K562 (cell line): ENCODE data around the gene LTBP1. TPM values are rescaled to one million over a fixed set of nuclear protein-coding genes. Genes with fewer than 3 reads are reported as not detected.

Source experiments
- E2F6 ChIP-seq, 2 experiments: IDR thresholded peaks; 2 replicates each; pipeline ENCODE4 v1.6.1; 2011; ENCODE audit warnings: borderline replicate concordance in 1 of 2, control low read depth in 1 of 2, low read depth in 1 of 2, low read length in 1 of 2, mild to moderate bottlenecking in 1 of 2, mixed read lengths in 1 of 2, moderate library complexity in 1 of 2; ENCODE audit not compliant: insufficient read depth in 1 of 2, insufficient read length in 1 of 2, poor library complexity in 1 of 2, severe bottlenecking in 1 of 2; ENCODE audit errors: extremely low read depth in 1 of 2
- GABPB2 ChIP-seq: fragments of 250-450 bp; sonication (Bioruptor Pico); conservative IDR thresholded peaks from 2 replicates; pipeline ENCODE4 v1.5.1; 2021; ENCODE audit warnings: mild to moderate bottlenecking
- HES1 ChIP-seq: fragments of 450-650 bp; IDR thresholded peaks from 2 replicates; pipeline ENCODE4 v1.6.1; 2016; ENCODE audit warnings: low read depth, mild to moderate bottlenecking, moderate library complexity
- LARP7 ChIP-seq: fragments of 450-650 bp; IDR thresholded peaks from 2 replicates; pipeline ENCODE4 v1.6.1; 2016
- ZNF165 ChIP-seq: fragments of 250-450 bp; sonication (Bioruptor Pico); IDR thresholded peaks from 2 replicates; pipeline ENCODE4 v1.4.0; 2020; ENCODE audit warnings: borderline replicate concordance
- ZSCAN32 ChIP-seq: fragments of 450-650 bp; formaldehyde crosslinking; IDR thresholded peaks from 2 replicates; pipeline ENCODE4 v1.4.0; 2020; ENCODE audit warnings: mild to moderate bottlenecking, moderate library complexity
- polyA plus RNA-seq, 8 experiments: library from polyadenylated mRNA; depleted of rRNA in 4 of 8; stranded (reverse) in 5 of 8; unstranded in 3 of 8; fragments of >200 nt; fragmentation: Nextera tagmentation in 2 of 8; fragmentation: Illumina TruSeq in 1 of 8; extraction: Ambion mirVana in 2 of 8; extraction: Trizol in 1 of 8; gene quantifications; 2 replicates each; pipeline versions ENCODE4 v1.2.1 to v1.2.3, GENCODE V29; 2011 to 2014; ENCODE audit warnings: inconsistent platforms in 1 of 8, missing spikeins in 1 of 8
- total RNA-seq, 7 experiments: library from RNA; depleted of rRNA in 6 of 7; stranded (reverse); fragments of >200 nt in 6 of 7; fragmentation: Illumina TruSeq in 2 of 7; extraction: Trizol in 2 of 7; gene quantifications; 2 replicates each; pipeline versions ENCODE4 v1.2.1 to v1.2.3, GENCODE V29; 2011 to 2021; ENCODE audit warnings: low replicate concordance in 1 of 7
- TF ChIP-seq, protein P1 (sequence below): sonication (generic); formaldehyde crosslinking; IDR thresholded peaks from 2 replicates; pipeline ENCODE4 v1.8.0; 2023; ENCODE audit warnings: missing genetic modification reagents, mild to moderate bottlenecking, borderline replicate concordance

The LTBP1 gene
- total and polyA plus RNA-seq, 9 of the 15 experiments (the other 6 are each of a cell fraction or from before 2014, with no cell fraction given), result 3.6 to 16.4 (median 8.5) TPM

GRCh38 chr2:33177627-33178026 lies 230.9 kb downstream of the LTBP1 start (continued):
- TF ChIP-seq, protein P1, sequence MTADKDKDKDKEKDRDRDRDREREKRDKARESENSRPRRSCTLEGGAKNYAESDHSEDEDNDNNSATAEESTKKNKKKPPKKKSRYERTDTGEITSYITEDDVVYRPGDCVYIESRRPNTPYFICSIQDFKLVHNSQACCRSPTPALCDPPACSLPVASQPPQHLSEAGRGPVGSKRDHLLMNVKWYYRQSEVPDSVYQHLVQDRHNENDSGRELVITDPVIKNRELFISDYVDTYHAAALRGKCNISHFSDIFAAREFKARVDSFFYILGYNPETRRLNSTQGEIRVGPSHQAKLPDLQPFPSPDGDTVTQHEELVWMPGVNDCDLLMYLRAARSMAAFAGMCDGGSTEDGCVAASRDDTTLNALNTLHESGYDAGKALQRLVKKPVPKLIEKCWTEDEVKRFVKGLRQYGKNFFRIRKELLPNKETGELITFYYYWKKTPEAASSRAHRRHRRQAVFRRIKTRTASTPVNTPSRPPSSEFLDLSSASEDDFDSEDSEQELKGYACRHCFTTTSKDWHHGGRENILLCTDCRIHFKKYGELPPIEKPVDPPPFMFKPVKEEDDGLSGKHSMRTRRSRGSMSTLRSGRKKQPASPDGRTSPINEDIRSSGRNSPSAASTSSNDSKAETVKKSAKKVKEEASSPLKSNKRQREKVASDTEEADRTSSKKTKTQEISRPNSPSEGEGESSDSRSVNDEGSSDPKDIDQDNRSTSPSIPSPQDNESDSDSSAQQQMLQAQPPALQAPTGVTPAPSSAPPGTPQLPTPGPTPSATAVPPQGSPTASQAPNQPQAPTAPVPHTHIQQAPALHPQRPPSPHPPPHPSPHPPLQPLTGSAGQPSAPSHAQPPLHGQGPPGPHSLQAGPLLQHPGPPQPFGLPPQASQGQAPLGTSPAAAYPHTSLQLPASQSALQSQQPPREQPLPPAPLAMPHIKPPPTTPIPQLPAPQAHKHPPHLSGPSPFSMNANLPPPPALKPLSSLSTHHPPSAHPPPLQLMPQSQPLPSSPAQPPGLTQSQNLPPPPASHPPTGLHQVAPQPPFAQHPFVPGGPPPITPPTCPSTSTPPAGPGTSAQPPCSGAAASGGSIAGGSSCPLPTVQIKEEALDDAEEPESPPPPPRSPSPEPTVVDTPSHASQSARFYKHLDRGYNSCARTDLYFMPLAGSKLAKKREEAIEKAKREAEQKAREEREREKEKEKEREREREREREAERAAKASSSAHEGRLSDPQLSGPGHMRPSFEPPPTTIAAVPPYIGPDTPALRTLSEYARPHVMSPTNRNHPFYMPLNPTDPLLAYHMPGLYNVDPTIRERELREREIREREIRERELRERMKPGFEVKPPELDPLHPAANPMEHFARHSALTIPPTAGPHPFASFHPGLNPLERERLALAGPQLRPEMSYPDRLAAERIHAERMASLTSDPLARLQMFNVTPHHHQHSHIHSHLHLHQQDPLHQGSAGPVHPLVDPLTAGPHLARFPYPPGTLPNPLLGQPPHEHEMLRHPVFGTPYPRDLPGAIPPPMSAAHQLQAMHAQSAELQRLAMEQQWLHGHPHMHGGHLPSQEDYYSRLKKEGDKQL (CRISPR knock-in tag), result no peak
- TF ChIP-seq E2F6 (IDR thresholded peaks at IDR 0.05; ENCODE audit: borderline replicate concordance in 1 of 2, extremely low read depth in 1 of 2, insufficient read depth in 1 of 2, insufficient read length in 1 of 2, low read depth in 1 of 2, low read length in 1 of 2, poor library complexity in 1 of 2, severe bottlenecking in 1 of 2) (no peak), HES1 (no peak), GABPB2 (CRISPR knock-in tag) (no peak), LARP7 (no peak), ZNF165 (CRISPR knock-in tag) (no peak), ZSCAN32 (CRISPR knock-in tag) (no peak)
